Ramos (cell line): ENCODE results near the gene OR52M1.

Experiments used
- in situ Hi-C: fragments of 300-500 bp; cut with MboI; formaldehyde crosslinking; loops from one replicate; pipeline ENCODE4 v1.14.3; 2022; ENCODE audit warnings: low sequenced_read_pairs; ENCODE audit not compliant: unreplicated experiment

The OR52M1 gene

DNA sequence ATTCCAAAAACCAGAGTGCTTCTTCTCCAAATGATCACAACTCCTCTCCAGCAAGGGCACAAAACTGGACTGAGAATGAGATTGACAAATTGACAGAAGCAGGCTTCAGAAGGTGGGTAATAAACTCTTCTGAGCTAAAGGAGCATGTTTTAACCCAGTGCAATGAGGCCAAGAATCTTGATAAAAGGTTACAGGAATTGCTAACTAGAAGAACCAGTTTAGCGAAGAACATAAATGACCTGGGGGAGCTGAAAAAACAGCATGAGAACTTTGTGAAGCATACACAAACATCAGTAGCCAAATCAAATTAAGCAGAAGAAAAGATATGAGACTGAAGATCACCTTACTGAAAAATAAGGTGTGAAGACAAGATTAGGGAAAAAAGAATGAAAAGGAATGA is 15.5 kb downstream of the OR52M1 start:
- in situ Hi-C loops: no loop called here

DNA sequence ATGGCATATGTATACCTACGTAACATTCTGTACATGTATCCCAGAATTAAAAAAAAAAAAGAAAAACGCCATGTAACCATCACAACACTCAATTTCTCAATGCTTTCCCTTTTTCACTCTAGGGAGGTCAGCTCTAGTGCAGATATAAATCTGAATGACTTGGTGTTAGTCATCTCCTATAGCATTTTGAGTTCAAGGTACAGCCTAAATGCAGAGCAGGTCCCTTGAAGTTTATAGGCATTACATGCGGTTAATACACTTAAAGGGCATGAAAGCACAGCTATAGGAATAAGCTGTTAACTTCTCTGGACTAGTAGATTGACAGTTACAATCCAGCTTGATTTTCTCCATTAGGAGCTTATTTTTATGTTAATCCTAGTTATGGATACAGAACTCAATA is 20.4 kb downstream of the OR52M1 start:
- in situ Hi-C loops: no loop called here

DNA sequence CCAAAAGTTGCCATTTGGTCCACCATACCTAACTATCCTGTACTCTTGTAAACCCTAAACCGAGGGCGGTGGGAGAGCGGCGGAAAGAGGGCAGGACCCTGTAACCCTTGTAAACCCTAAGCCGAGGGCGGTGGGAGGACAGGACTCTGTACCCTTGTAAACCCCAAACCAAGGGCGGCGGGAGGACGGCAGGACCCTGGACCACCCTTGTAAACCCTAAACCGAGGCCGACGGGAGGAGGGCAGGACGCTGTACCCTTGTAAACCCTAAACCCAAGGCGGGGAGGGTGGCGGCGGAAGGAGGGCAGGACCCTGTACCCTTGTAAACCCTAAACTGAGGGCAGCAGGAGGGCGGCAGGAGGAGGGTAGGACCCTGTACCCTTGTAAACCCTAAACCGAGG is 24.1 kb downstream of the OR52M1 start:
- in situ Hi-C loops: no loop called here

DNA sequence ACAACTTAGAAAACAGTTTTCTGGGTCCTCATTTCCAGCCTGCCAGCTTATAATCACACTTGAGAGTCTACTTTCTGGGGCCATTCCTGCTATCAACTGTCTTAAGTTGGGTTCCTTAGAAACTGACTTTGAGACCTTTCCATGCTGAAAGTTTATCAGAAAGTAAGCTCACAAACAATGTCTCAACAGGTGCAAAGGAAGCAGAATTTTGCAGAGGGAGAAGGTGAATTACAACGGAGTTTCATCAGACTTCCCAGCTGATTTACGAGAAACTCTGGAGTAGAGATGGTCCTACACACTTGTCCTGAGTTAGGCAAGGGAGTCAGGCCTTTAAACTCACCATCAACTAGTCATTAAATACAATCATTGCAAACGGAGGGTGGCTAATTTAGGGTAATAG is 31.9 kb downstream of the OR52M1 start:
- in situ Hi-C loops: no loop called here

DNA sequence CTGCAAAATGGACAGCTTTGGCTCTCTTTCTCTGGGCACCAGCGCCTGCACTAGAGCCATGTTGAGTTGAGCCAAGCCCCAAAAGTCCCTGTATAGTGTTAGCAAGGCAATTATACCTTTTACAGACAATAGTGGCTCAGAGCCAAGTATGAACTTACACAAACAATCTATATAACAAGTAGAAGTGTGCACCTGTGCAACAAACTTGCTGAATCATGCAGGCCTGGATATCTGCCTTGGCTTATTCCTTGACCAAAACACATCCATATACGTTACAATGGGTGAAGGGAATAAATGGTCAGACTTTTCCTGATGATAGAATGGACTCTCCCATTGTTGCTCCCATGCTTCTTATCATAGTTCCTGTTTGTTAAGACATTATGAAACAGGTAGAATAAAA is 32.8 kb downstream of the OR52M1 start:
- in situ Hi-C loops: no loop called here

DNA sequence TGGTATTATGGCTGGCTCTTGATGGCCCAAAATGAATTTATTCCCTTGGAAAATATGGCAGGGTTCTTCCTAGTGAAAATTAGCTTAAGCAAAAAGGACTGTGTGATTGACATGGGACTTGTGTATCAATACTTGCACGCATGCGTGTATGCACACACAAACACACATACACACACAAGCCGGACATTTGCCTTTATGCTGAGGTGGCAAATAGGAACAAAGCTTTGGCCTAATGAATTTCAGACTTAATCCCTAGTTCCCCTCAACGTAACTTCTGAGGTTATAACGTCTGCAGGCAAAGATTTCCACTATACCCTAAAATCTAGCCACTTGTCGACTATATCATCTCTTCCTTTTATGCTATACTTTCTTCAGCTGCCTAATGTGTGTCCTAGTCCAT is 33.6 kb downstream of the OR52M1 start:
- in situ Hi-C loops: no loop called here

DNA sequence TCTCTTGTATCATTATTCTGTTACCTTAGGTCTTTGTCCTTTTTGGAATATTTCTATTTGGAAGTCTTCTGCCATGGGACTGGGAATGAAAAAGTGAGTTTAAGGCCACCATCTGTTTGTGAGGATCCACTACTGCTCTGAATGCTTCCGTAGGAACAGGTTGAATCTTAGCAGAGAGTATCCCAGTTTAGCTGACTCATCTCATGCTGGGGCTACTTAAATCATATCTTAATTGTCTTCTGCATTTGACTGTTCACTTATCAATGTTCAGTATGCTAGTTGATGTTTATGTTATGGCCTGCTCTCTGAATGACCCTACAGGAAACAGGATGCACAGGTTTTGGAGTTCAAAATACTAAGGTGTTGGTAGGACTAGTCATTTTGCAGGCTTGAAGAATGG is 35.1 kb downstream of the OR52M1 start:
- in situ Hi-C loops: no loop called here

DNA sequence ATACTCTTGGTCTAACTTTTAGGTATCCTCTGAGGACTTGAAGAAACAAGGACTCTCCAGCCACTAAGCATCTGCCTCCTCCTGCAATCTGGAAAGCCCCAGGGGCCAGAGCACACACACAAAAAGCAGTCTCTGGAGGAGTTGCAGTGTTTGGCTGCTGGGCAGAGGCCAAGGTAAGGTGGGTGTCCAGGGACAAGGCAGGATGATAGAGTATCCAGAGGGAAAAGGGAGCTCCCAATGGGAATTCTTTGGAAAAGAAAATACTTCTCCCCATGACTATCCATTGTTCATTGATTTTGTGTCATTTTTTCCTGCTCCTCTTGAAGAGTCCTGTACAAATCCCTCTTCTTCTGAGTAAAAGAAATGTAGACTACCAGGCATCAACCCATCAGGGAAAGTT is 36.5 kb downstream of the OR52M1 start, which contains the start of gene OR52I2:
Gene OR52I2 (plus strand): TSS at position 301 of the 400 bp plus-strand sequence.
- in situ Hi-C loops: no loop called here

DNA sequence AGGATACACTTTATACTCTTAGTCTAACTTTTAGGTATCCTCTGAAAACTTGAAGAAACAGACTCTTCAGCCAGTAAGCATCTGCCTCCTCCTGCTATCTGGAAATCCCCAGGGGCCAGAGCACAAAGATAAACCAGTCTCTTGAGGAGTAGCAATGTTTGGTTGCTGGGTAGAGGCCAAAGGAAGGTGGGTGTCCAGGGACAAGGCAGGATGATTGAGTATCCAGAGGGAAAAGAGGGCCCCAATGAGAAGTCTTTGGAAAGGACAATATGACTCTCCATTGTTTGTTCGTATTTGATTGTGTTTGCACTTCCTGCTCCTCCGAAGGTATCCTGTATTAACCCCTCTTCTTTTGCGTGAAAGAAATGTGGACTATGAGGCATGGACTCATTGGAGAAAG is 44.0 kb downstream of the OR52M1 start:
- in situ Hi-C loops: no loop called here

DNA sequence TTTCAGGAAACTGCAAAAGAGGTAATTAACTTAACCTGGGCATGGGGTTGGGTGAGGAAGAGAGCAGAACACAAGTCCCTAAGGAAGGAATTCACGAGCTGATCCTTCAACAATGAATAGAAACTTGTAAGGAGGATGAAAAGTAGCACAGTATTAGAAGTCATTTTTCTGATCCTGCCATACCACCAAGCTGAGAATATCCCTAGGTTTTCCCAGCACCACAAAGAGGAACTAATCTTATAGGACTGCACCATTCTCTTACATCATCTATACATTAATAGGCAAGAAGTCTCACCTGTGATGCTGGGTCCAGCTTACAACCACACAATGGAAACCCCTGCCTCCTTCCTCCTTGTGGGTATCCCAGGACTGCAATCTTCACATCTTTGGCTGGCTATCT is 48.7 kb downstream of the OR52M1 start, which contains the start of gene OR52I1:
Gene OR52I1 (plus strand): TSS at position 301 of the 400 bp plus-strand sequence. CDS start 0 bp downstream, at position 301.
- in situ Hi-C loops: no loop called here
